Measurements from ENCODE around the gene RLN3. TPM values are rescaled to one million over a fixed set of nuclear protein-coding genes. Genes with fewer than 3 reads are reported as not detected.
A peak's percentile ranks its signal among the peaks of the same experiment; 100 is the strongest.

RLN3 gene
- total RNA-seq, 1 donor from 2014 or later = not detected

DNA sequence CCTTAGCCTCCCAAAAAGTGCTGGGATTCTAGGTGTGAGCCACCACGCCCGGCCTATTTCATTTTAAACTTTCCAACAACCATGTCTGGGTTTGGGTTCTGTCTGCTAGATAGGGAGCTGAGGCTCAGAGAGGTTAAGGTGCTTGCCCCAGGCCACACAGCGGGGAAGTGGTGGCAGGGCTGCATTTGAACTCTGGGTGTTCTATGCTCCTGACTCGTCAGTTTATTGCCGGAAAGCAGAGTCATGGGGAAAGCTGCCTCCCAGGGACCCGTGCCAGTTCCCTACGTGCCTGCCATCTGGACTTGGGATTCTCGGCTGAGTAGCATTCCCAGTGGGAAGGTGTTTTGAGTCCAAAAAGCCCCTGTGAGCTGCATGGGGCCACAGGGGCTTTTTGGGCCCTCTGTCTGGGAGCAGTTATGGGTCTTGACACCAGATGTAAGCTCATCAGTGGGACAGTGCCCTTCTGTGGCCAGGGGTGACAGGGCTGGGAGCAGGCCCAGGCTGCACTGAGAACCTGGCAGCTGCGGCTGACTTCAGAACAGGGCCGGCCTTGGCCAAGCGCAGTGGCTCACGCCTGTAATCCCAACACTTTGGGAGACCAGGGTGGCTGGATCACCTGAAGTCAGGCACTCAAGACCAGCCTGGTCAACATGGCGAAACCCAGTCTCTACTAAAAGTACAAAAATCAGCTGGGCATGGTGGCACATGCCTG is 32.8 kb upstream of the RLN3 start:
- H3K4me1 Mint-ChIP-seq (ENCODE audit: unreplicated experiment) = no peaks in the 10 kb centered on the region
- no peak overlapping the region for H3K4me3 Mint-ChIP-seq (ENCODE audit: unreplicated experiment)
- TF ChIP-seq, protein P1, sequence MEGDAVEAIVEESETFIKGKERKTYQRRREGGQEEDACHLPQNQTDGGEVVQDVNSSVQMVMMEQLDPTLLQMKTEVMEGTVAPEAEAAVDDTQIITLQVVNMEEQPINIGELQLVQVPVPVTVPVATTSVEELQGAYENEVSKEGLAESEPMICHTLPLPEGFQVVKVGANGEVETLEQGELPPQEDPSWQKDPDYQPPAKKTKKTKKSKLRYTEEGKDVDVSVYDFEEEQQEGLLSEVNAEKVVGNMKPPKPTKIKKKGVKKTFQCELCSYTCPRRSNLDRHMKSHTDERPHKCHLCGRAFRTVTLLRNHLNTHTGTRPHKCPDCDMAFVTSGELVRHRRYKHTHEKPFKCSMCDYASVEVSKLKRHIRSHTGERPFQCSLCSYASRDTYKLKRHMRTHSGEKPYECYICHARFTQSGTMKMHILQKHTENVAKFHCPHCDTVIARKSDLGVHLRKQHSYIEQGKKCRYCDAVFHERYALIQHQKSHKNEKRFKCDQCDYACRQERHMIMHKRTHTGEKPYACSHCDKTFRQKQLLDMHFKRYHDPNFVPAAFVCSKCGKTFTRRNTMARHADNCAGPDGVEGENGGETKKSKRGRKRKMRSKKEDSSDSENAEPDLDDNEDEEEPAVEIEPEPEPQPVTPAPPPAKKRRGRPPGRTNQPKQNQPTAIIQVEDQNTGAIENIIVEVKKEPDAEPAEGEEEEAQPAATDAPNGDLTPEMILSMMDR (IDR thresholded peaks at IDR 0.05) = no peak
- peaks cover 10% of the 10 kb centered on the region for H3K36me3 Mint-ChIP-seq (ENCODE audit: unreplicated experiment)
- no peaks in the 10 kb centered on the region for H3K27me3 Mint-ChIP-seq (ENCODE audit: unreplicated experiment)
- H3K9me3 Mint-ChIP-seq (ENCODE audit: unreplicated experiment) = no peaks in the 10 kb centered on the region
- DNase-seq (ENCODE audit: extremely low spot score, unreplicated experiment) = no peak
- H3K27ac Mint-ChIP-seq (ENCODE audit: unreplicated experiment) = peak overlapping the region; percentile 18

DNA sequence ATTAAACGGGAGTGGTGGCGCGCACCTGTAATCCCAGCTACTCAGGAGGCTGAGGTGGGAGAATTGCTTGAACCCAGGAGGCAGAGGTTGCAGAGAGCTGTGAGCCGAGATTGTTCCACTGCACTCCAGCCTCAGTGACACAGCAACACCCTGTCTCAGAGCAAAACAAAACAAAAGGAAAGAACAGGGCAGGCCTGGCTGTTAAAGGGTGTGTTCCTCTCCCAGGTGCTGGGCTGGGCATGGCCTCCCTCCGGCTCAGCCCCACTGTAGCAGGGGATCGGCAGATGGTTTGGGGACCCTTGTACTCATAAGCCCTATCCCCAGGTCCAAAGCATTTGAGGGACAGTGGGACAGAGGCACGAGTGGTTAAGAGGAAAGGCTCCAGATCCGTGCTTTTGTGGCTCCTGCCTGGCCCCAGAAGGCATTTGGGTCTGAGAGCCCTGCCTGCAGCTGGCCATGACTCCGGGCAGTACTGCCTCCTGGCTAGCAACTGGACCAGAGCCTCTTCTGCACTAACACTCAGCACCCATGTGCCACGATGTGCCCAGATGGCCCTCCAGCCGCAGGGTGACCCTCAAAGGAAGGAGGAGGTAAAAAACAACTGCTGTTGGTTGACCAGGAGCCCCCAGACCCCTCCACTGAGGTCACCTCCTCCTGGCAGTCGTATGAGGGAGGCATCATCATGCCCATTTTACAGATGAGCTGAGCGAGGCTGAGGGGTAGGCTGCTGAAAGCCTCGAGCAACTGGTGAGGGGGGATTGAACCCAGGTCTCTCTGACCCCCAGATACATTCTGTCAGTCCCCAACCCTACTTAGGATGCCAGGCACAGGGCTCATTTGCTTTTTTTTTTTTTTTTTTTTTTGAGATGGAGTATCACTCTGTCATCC is 31.8 kb upstream of the RLN3 start:
- Mint-ChIP-seq H3K9me3 (ENCODE audit: unreplicated experiment) (no peaks in the 10 kb centered on the region), H3K27ac (ENCODE audit: unreplicated experiment) (no peak overlapping the region), H3K4me1 (ENCODE audit: unreplicated experiment) (peaks cover 3% of the 10 kb centered on the region), H3K27me3 (ENCODE audit: unreplicated experiment) (no peaks in the 10 kb centered on the region), H3K36me3 (ENCODE audit: unreplicated experiment) (peaks cover 6% of the 10 kb centered on the region), H3K4me3 (ENCODE audit: unreplicated experiment) (no peak overlapping the region)
- no peak for DNase-seq (ENCODE audit: extremely low spot score, unreplicated experiment)
- TF ChIP-seq, protein P1 (IDR thresholded peaks at IDR 0.05) = no peak

DNA sequence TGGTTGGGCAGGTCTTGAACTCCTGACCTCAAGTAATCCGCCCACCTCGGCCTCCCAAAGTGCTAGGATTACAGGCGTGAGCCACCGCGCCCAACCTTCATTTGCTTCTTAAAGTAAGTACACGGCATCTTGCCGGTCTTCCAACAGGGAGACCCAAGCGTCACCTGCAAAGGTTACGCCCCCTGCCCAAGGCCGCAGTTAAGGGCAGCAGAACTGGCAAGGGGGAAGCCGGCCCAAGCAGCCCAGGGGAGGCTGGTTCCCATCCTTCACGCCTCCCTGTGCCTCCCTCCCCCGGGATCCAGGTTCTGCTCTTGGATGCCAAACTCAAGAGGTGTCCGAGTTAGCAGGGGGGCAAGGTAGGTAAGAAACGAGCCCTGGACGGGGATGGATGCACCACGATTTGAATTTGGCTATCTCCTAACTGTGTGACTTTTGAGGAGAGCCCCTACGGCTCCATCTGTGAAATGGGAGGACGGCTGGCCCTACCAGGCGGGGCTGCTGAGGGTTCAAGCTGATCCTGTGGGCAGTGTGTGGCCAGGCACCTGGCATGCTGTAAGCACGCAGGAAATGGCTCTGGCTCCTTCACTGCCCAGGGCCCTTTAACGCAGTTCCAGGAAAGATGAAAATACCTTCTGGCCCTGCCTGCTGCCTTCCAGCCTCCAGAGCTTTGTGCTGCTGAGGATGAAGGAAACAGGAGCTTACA is 30.9 kb upstream of the RLN3 start:
- TF ChIP-seq, protein P1 (IDR thresholded peaks at IDR 0.05) = no peak
- H3K4me3 Mint-ChIP-seq (ENCODE audit: unreplicated experiment) = no peak overlapping the region
- peaks cover 5% of the 10 kb centered on the region for H3K36me3 Mint-ChIP-seq (ENCODE audit: unreplicated experiment)
- DNase-seq (ENCODE audit: extremely low spot score, unreplicated experiment) = no peak
- no peak overlapping the region for H3K27ac Mint-ChIP-seq (ENCODE audit: unreplicated experiment)
- H3K9me3 Mint-ChIP-seq (ENCODE audit: unreplicated experiment) = no peaks in the 10 kb centered on the region
- H3K4me1 Mint-ChIP-seq (ENCODE audit: unreplicated experiment) = peaks cover 4% of the 10 kb centered on the region
- H3K27me3 Mint-ChIP-seq (ENCODE audit: unreplicated experiment) = no peaks in the 10 kb centered on the region

DNA sequence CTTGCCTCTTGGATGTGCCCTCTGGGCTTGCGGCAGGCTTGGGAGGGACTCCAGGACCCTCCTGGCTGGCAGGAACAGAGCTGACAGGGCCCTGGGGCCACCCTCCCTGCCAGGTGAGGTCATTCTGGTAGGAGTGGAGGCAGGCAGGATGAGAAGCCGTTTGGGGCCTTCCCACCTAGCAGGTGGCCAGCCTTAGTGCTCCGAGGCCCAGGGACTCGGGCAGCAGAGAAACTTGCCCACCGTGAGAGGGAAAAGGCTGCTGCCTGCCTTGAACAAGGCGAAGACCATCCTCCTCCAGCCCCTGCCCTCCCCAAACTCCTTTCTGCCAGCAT is 30.4 kb upstream of the RLN3 start:
- Mint-ChIP-seq H3K27ac (ENCODE audit: unreplicated experiment) (no peak overlapping the region), H3K4me1 (ENCODE audit: unreplicated experiment) (peaks cover 4% of the 10 kb centered on the region), H3K36me3 (ENCODE audit: unreplicated experiment) (peaks cover 3% of the 10 kb centered on the region), H3K4me3 (ENCODE audit: unreplicated experiment) (no peak overlapping the region), H3K9me3 (ENCODE audit: unreplicated experiment) (no peaks in the 10 kb centered on the region), H3K27me3 (ENCODE audit: unreplicated experiment) (no peaks in the 10 kb centered on the region)
- no peak for DNase-seq (ENCODE audit: extremely low spot score, unreplicated experiment)
- TF ChIP-seq, protein P1 (IDR thresholded peaks at IDR 0.05) = no peak

DNA sequence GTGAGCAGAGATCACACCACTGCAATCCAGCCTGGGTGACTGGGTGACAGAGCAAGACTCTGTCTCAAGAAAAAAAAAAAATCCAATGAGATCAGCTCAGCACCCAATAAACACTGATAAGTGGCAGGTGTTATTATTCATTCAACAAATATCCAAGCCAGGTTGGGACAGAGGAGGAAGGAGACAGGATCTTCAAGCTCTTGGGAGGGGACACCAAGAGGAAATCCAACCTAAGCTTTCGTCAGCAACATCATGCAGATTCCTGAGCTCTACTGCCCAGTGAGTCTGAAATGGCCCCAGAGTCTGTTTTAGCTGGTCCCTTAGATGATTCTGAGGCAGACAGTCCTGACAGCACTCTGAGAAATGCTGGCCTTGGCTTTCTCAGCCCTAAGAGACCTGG is 29.5 kb upstream of the RLN3 start:
- Mint-ChIP-seq H3K27me3 (ENCODE audit: unreplicated experiment) (no peaks in the 10 kb centered on the region), H3K27ac (ENCODE audit: unreplicated experiment) (no peak overlapping the region), H3K36me3 (ENCODE audit: unreplicated experiment) (no peaks in the 10 kb centered on the region), H3K4me3 (ENCODE audit: unreplicated experiment) (no peak overlapping the region), H3K4me1 (ENCODE audit: unreplicated experiment) (peaks cover 10% of the 10 kb centered on the region), H3K9me3 (ENCODE audit: unreplicated experiment) (no peaks in the 10 kb centered on the region)
- no peak for DNase-seq (ENCODE audit: extremely low spot score, unreplicated experiment)
- TF ChIP-seq, protein P1 (IDR thresholded peaks at IDR 0.05) = no peak

Measured in osteocyte (in vitro differentiated cells).